ENCODE results near the gene ZNF608. TPM values are rescaled to one million over a fixed set of nuclear protein-coding genes. Genes with fewer than 3 reads are reported as not detected.

ZNF608 gene
- total and polyA plus RNA-seq, 9 donors: 7.5 to 26.8 (median 12.7) TPM

DNA sequence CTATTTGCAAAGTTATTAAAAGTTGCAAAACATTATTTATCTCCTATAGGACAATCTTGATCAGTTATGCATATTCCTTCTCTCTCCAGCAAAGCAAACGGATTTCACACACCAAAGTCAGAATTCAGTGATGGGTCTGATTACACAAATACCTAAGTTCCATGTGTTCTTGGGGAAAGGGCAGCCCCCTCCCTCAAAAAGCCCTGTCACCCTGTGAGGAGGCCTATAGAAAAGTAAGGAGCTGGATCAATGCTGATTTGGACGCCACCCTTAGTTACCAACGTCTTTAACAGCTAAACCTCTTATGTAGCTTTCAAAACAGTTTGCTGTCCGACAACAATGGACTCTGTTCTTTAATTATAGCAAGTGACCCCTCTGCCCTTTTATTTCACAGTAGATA lies 6.4 kb downstream of the ZNF608 start:
- H3K9me3 ChIP-seq: no peaks in the 10 kb centered on the region
- no peak overlapping the region for H3K27ac ChIP-seq
- no peak overlapping the region for H3K4me3 ChIP-seq
- WGBS, 3 donors: 90 to 94% (median 90%) methylated on average over 4 of the region's 4 CpGs
- H3K27me3 ChIP-seq: no peaks in the 10 kb centered on the region
- H3K36me3 ChIP-seq: no peaks in the 10 kb centered on the region
- intact Hi-C loops (cut with DNase I): loop anchor here in 2 of 4 donors (5.0 to 10.0 kb wide), 2 partner anchors 83 to 85 kb away; no protein-coding TSS in a partner anchor
- DNase-seq: no peak
- TF ChIP-seq EP300 (IDR thresholded peaks at IDR 0.05) (no peak), POLR2A (IDR thresholded peaks at IDR 0.05) (no peak)
- TF ChIP-seq, protein P1, sequence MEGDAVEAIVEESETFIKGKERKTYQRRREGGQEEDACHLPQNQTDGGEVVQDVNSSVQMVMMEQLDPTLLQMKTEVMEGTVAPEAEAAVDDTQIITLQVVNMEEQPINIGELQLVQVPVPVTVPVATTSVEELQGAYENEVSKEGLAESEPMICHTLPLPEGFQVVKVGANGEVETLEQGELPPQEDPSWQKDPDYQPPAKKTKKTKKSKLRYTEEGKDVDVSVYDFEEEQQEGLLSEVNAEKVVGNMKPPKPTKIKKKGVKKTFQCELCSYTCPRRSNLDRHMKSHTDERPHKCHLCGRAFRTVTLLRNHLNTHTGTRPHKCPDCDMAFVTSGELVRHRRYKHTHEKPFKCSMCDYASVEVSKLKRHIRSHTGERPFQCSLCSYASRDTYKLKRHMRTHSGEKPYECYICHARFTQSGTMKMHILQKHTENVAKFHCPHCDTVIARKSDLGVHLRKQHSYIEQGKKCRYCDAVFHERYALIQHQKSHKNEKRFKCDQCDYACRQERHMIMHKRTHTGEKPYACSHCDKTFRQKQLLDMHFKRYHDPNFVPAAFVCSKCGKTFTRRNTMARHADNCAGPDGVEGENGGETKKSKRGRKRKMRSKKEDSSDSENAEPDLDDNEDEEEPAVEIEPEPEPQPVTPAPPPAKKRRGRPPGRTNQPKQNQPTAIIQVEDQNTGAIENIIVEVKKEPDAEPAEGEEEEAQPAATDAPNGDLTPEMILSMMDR (IDR thresholded peaks at IDR 0.05): no peak
- peaks cover 9% of the 10 kb centered on the region for H3K4me1 ChIP-seq (ENCODE audit: insufficient read depth)

DNA sequence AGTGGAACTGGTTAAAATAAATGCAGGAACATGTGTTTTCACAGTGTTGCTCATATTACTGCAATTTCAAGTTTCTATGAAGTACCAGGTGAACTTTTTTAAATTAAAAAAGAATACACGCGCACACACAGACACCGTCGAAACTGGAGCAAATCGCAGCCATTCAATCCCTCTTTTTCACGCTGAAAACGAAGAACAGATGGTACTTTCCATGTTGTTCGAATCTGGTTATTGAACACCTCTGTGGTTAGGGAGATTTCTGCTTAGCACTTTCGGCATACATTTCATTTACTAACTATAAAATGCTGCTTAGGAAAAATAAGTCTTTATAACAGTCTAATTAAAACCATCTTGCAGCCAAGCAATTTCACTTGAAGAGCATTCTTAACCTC lies 6.8 kb downstream of the ZNF608 start:
- TF ChIP-seq, protein P1 (IDR thresholded peaks at IDR 0.05): no peak
- TF ChIP-seq EP300 (IDR thresholded peaks at IDR 0.05): no peak
- H3K4me1 ChIP-seq (ENCODE audit: insufficient read depth): peaks cover 8% of the 10 kb centered on the region
- H3K27ac ChIP-seq: no peak overlapping the region
- no peaks in the 10 kb centered on the region for H3K36me3 ChIP-seq
- intact Hi-C loops (cut with DNase I): loop anchor here in 2 of 4 donors (5.0 to 10.0 kb wide), 2 partner anchors 82 to 85 kb away; no protein-coding TSS in a partner anchor
- H3K9me3 ChIP-seq: no peaks in the 10 kb centered on the region
- H3K4me3 ChIP-seq: no peak overlapping the region
- no peaks in the 10 kb centered on the region for H3K27me3 ChIP-seq
- 95% methylated on average over 9 of the region's 9 CpGs for WGBS, 3 donors
- no peak for DNase-seq

DNA sequence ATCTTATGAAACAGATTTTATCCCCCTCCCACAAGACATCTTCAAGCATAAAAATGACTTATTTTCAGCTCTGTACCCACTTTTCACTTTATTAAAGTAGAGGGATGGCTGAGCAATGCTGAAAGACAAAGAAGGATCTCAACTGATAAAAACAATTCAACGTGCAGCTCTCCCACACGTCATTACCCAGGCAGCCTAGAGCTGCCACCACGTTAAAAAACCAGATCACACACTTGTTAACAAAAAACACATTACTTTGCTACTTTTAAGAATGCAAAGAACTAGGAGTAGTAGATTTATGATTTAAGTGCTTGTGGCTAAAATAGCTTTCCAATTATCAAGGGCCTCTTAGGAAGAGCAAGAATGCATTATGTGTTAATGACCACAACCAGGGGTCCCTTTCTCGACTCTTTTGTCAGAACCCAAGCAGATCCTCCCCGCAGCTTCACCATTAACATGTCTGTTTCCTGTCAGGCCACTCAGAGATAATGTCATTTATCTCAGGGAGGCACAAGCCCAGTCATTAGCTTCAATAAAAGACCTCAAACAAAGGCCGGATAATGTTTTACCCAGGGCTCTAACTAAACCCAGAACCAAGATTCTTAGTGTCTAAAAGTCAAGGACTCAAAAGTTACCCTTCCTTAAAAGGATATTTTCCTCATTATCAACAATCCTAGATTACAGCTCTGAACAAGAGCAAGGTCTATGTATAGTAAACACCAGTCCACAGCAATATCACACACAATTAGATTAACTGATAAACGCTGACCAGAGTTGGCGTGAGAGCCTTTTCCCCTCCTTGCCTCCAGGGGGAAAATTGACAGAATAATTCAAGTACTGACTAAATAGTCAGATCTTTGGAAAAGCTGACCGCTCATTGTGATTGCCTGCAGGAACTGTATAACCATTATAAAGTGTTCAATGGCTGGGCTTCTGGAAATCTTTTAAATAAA lies 7.5 kb downstream of the ZNF608 start:
- DNase-seq: no peak
- Histone ChIP-seq H3K4me1 (ENCODE audit: insufficient read depth) (peaks cover 8% of the 10 kb centered on the region), H3K4me3 (no peak overlapping the region), H3K9me3 (no peaks in the 10 kb centered on the region), H3K36me3 (no peaks in the 10 kb centered on the region), H3K27ac (no peak overlapping the region), H3K27me3 (no peaks in the 10 kb centered on the region)
- intact Hi-C loops (cut with DNase I): no loop called here
- TF ChIP-seq, protein P1 (IDR thresholded peaks at IDR 0.05): no peak
- no peak for TF ChIP-seq EP300 (IDR thresholded peaks at IDR 0.05)
- no peak for TF ChIP-seq POLR2A (IDR thresholded peaks at IDR 0.05)
- 65 to 70% (median 68%) methylated on average over 9 of the region's 9 CpGs for WGBS, 3 donors

DNA sequence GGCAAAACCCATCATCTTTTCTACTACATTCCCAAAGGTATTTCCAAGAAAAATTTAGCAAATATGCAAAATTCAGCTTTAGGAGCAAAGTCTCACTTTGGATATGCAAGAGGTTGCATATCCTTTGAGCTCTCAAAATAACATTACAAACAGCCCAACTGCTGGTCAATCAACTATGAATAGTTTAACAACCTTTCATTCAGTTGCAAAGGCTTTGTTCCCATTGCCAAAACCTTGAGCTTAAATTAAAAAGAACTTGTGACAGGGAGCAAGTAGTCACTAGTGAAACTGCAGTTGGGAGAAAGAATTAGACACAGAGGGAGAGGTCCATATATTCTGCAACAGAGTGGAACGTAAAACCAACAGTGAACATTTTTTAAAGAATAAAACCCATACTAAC lies 8.8 kb downstream of the ZNF608 start:
- H3K27ac ChIP-seq: no peak overlapping the region

More for the DNA sequence above, 8.8 kb downstream of the ZNF608 start:
- intact Hi-C loops (cut with DNase I): no loop called here
- WGBS, 3 donors: 95 to 100% (median 96%) methylated on average over 1 of the region's 1 CpG
- TF ChIP-seq, protein P1 (IDR thresholded peaks at IDR 0.05): no peak
- TF ChIP-seq POLR2A (IDR thresholded peaks at IDR 0.05) (no peak), EP300 (IDR thresholded peaks at IDR 0.05) (no peak)
- Histone ChIP-seq H3K36me3 (no peaks in the 10 kb centered on the region), H3K9me3 (no peaks in the 10 kb centered on the region), H3K27me3 (no peaks in the 10 kb centered on the region), H3K4me3 (no peak overlapping the region), H3K4me1 (ENCODE audit: insufficient read depth) (peaks cover 6% of the 10 kb centered on the region)
- DNase-seq: no peak

Measured in ovary (tissue), 9 donors.